ENCODE results near the gene FBXL17. TPM values are rescaled to one million over a fixed set of nuclear protein-coding genes. Genes with fewer than 3 reads are reported as not detected.

Gene FBXL17
- total and polyA plus RNA-seq, 2 of the 13 experiments (the other 11 are each of a cell fraction or from before 2014, with no cell fraction given): 3.0 to 7.9 TPM

GRCh38 chr5:107971846-107972245 is 410.1 kb downstream of the FBXL17 start:
- FAIRE-seq (no peak), ATAC-seq (no peak), DNase-seq (ENCODE audit: low spot score) (no peak)
- no peaks in the 10 kb centered on the region for H3K79me2 ChIP-seq (ENCODE audit: insufficient read depth, low read length)
- TF ChIP-seq SMAD1 (CRISPR knock-in tag; IDR thresholded peaks at IDR 0.05; ENCODE audit: borderline replicate concordance, low read depth): no peak
- TF ChIP-seq CEBPB (IDR thresholded peaks at IDR 0.05; ENCODE audit: borderline replicate concordance, low read depth, low read length): no peak
- TF ChIP-seq ZNF782 (CRISPR knock-in tag; IDR thresholded peaks at IDR 0.05; ENCODE audit: borderline replicate concordance): no peak
- no peak for TF ChIP-seq MLXIP (CRISPR knock-in tag; IDR thresholded peaks at IDR 0.05; ENCODE audit: borderline replicate concordance)
- no peak for TF ChIP-seq RBM22 (optimal IDR thresholded peaks at IDR 0.05; ENCODE audit: low read length)
- TF ChIP-seq USF2 (IDR thresholded peaks at IDR 0.05; ENCODE audit: low read depth, low read length): no peak
- TF ChIP-seq USF2 (CRISPR knock-in tag; IDR thresholded peaks at IDR 0.05; ENCODE audit: borderline replicate concordance): no peak
- H3K4me1 ChIP-seq (ENCODE audit: insufficient read depth, low read length): no peaks in the 10 kb centered on the region
- intact Hi-C loops (cut with micrococcal nuclease; ENCODE audit: unreplicated experiment) (no loop called here), in situ Hi-C loops (cut with HindIII; ENCODE audit: extremely low pct_ligation_motif_present, low pct_unique_long_range_greater_than_20kb) (no loop called here)
- H3K9me3 ChIP-seq (ENCODE audit: low read length): no peaks in the 10 kb centered on the region
- H3K9ac ChIP-seq (ENCODE audit: insufficient read depth, low read depth, low read length): no peak overlapping the region
- 96% methylated on average over 1 of the region's 1 CpG for WGBS (ENCODE audit: low lambda C conversion rate)
- no peaks in the 10 kb centered on the region for H3K27me3 ChIP-seq (ENCODE audit: control insufficient read depth in 1 of 2, insufficient read depth in 2 of 2, low read length in 2 of 2)
- BruUV-seq (replicated peaks): no TSS peak
- POLR2A ChIA-PET: no interaction called here
- H3K4me2 ChIP-seq (ENCODE audit: low read depth, low read length): no peak overlapping the region
- H3K4me3 ChIP-seq (replicated peaks in 1 of 3; ENCODE audit: insufficient read depth in 1 of 3, low read depth in 2 of 3, low read length in 3 of 3): no peak overlapping the region
- H3K27ac ChIP-seq (ENCODE audit: extremely low read length, insufficient read depth, low read length): no peak overlapping the region
- CTCF ChIA-PET (ENCODE audit: low intra/inter-chr PET ratio, low total read pairs): no interaction called here
- H3K36me3 ChIP-seq (replicated peaks in 1 of 2; ENCODE audit: control insufficient read depth in 1 of 2, insufficient read depth in 2 of 2, low read length in 2 of 2): no peaks in the 10 kb centered on the region
- no peak overlapping the region for H2AFZ ChIP-seq (ENCODE audit: low read length)
- H4K20me1 ChIP-seq (ENCODE audit: insufficient read depth, low read length): no peaks in the 10 kb centered on the region
